Upper lobe of left lung (tissue), 4 donors: ENCODE results near the gene NFU1.

Experiments
- EP300 ChIP-seq, 4 donors: sonication (generic); formaldehyde crosslinking; IDR thresholded peaks; one replicate each; pipeline ENCODE4 v1.5.1; 2017; ENCODE audit warnings: antibody characterized with exemption in 4 of 4, control low read depth in 2 of 4
- POLR2A ChIP-seq, 4 donors: fragments of 450-650 bp; IDR thresholded peaks; one replicate each; pipeline ENCODE4 v1.5.1; 2016 to 2017; ENCODE audit warnings: antibody characterized with exemption in 4 of 4, mild to moderate bottlenecking in 2 of 4
- POLR2AphosphoS5 ChIP-seq, 2 donors: sonication (generic); formaldehyde crosslinking; IDR thresholded peaks; one replicate each; pipeline ENCODE4 v1.5.1; 2017; ENCODE audit warnings: antibody characterized with exemption in 2 of 2
- TF ChIP-seq, protein P1 (sequence below), 6 experiments: fragments of 450-650 bp in 4 of 6; fragments of 200-600 bp in 2 of 6; sonication (generic) in 2 of 6; IDR thresholded peaks; one replicate each; pipeline ENCODE4 v1.5.1; 2016 to 2019; ENCODE audit warnings: antibody characterized with exemption in 6 of 6

DNA sequence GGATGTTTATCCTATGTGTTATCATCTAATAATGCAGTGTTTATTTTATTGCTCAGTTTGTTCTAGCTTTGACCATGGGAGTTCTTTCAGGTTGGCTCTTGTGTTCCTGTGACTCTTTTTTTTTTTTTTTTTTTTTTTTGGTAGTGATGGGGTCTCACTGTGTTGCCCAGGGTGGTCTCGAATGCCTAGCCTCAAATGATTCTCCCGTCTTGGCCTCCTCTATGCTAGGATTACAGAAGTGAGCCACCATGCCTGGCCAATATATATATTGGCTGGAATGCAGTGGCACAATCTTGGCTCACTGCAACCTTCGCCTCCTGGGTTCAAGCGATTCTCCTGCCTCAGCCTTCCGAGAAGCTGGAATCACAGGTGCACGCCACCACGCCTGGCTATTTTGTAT, 18.9 kb upstream of the NFU1 start:
- TF ChIP-seq, protein P1, sequence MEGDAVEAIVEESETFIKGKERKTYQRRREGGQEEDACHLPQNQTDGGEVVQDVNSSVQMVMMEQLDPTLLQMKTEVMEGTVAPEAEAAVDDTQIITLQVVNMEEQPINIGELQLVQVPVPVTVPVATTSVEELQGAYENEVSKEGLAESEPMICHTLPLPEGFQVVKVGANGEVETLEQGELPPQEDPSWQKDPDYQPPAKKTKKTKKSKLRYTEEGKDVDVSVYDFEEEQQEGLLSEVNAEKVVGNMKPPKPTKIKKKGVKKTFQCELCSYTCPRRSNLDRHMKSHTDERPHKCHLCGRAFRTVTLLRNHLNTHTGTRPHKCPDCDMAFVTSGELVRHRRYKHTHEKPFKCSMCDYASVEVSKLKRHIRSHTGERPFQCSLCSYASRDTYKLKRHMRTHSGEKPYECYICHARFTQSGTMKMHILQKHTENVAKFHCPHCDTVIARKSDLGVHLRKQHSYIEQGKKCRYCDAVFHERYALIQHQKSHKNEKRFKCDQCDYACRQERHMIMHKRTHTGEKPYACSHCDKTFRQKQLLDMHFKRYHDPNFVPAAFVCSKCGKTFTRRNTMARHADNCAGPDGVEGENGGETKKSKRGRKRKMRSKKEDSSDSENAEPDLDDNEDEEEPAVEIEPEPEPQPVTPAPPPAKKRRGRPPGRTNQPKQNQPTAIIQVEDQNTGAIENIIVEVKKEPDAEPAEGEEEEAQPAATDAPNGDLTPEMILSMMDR (IDR thresholded peaks at IDR 0.05) = no peak
- no peak for TF ChIP-seq POLR2AphosphoS5 (IDR thresholded peaks at IDR 0.05)
- TF ChIP-seq POLR2A (IDR thresholded peaks at IDR 0.05) = no peak
- no peak for TF ChIP-seq EP300 (IDR thresholded peaks at IDR 0.05)
